CD1c-positive myeloid dendritic cell (primary cell): ENCODE results near the gene ESR1.

ENCODE experiments used
- DNase-seq: peaks from one replicate; pipeline ENCODE4 v3.0.0-alpha.2; 2016; ENCODE audit errors: extremely low spot score

Gene ESR1

DNA sequence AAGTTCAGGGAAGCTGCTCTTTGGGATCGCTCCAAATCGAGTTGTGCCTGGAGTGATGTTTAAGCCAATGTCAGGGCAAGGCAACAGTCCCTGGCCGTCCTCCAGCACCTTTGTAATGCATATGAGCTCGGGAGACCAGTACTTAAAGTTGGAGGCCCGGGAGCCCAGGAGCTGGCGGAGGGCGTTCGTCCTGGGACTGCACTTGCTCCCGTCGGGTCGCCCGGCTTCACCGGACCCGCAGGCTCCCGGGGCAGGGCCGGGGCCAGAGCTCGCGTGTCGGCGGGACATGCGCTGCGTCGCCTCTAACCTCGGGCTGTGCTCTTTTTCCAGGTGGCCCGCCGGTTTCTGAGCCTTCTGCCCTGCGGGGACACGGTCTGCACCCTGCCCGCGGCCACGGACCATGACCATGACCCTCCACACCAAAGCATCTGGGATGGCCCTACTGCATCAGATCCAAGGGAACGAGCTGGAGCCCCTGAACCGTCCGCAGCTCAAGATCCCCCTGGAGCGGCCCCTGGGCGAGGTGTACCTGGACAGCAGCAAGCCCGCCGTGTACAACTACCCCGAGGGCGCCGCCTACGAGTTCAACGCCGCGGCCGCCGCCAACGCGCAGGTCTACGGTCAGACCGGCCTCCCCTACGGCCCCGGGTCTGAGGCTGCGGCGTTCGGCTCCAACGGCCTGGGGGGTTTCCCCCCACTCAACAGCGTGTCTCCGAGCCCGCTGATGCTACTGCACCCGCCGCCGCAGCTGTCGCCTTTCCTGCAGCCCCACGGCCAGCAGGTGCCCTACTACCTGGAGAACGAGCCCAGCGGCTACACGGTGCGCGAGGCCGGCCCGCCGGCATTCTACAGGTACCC is at the start of gene ESR1:
TSS of gene ESR1 (plus strand) at position 170 of the 858 bp plus-strand sequence. CDS start at position 401, 231 bp downstream.
- DNase-seq = no peak

DNA sequence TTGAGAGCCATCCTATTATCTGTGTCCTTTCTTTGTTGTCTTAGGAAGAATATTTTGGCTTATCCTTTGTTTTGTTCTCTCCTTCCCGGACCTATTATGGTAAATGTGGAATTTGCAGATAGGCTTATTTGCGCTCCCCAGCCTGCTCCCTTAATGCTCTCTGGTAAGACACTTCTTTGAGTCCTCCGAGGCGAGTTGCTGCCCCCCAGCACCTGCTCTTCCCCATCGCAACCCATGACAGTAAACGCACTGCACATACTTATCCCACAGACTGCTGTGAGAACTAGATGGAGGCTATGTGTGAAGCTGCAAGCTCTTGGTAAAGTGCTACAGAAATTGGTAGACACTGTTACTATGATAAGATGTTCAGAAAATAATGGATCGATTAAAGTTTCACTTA is 47.0 kb upstream of the ESR1 start:
- no peak for DNase-seq

DNA sequence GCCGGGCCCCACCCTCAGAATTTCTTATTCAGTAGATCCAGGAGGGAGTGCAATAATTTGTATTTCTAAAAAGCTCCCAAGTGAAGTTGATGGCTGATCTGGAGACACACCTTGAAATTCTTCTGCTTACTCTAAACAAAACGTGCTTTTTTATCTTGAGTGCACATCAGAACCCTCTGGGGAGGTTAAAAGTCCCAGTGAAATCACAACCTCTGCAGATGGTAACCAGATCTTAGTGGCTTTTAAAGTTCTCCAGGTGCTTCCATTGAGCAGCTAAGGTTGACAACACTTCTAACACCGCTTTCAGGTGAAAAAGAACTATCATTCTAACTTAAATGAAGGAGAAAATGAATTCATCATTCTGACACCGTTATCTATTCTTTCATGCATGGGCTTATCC is 45.6 kb upstream of the ESR1 start:
- no peak for DNase-seq

DNA sequence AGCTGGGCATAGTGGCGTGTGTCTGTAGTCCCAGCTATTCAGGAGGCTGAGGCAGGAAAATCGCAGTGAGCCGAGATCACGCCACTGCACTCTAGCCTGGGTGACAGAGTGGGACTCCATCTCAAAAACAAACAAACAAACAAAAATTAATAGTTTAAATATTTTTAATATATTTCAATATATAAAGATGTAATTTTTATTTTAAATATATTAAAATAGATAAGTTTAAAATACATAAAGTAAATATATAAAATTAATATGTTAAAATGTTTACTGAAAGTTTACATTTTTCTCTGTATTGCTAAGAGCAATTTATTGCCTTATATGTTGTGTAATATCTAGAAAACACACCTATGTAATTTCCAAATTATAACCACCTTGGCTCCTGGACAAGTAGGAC is 44.7 kb upstream of the ESR1 start:
- DNase-seq = no peak

DNA sequence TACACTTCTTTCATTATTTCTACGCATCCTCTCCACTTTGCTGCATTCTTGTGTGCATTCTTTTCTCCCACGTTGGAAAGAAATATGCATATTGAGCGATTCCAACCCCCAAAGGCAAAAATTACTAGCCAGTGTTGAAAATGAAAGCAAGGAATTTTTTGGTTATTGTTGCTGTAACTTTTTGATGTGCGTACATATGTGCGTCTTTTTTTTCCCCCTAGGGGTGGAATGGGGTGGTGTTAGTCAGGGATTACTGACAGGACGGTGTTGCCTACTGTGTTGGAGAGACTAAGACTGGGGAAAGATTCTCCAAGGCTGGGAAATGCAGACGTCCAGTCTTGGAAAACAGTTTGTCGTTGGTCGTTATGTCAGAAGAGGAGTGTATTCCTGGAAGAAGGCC is 44.2 kb upstream of the ESR1 start:
- no peak for DNase-seq

DNA sequence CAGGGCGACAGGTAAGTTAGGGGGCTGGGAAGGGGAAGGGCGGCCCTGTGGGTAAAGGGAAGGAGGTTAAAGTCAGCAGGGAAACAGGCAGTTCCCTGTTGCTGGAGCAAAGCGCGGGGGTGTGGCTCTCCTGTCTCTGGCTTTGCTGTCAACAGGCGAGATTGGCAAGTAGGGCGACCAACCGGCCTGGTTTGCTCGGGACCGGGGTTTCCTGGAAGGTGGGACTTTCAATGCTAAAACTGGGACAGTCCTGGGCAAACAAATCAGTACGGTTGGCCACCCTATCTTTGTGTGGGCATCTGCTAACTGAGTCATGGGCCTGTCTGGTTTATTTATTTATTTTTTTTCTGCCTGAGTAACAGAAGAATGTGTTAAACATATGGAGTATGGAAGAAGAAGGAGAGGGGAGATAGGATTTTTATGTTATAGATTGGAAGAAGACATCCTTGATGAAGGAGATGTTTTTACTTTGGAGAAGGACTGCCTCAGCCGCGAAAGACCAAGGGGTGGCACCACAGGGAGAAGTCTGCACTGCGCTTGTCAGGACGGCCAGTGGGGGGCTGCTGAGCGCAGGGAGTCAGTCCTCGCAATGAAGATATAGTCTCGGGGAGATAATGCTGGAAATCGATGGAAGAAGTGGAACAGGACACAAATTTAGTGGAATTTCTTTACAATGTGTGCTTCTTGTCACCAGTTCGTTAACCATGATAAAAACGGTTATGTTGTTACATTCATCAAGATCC is 43.4 kb upstream of the ESR1 start:
- DNase-seq = peak; percentile 76

DNA sequence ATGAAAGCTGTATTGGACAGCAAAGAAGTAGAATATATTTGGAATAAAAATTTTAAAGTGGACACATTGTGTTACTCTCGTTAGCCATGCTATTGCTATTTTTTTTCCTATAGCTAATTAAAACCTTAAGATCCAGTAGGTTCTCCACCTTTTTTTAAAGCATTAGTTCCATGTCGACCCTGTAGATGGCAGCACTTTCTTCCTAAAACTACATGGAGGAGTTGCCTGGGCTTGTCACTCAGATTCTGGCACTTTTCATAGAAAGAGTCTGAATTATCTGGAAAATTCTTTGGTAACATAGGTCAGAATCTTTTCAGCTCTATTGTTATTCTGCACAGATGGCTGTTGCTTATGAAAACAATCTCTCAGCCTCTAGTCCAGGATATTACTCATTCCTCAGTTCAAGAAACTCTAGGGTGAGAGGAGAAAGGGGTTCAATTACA is 42.0 kb upstream of the ESR1 start:
- peak; percentile 72 for DNase-seq

DNA sequence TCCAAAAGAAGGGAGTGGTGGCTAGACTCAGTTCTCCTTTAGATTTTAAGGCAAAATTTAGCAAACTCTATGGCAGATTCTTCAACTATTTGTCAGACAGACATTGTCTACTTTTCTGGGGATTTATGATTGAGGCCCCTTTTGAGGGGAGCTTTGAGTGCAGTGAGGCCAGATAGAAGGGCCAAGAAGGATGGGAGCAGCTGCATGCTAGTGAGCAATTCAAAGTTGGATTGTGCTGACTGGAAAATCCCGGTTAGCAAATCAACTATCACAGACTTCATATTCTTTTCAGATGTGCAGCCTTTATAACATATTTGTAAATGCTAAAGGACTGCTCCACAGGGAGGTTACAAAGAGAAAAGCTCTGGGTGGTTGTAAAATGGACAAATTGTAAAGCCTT is 35.0 kb upstream of the ESR1 start:
- DNase-seq = no peak

DNA sequence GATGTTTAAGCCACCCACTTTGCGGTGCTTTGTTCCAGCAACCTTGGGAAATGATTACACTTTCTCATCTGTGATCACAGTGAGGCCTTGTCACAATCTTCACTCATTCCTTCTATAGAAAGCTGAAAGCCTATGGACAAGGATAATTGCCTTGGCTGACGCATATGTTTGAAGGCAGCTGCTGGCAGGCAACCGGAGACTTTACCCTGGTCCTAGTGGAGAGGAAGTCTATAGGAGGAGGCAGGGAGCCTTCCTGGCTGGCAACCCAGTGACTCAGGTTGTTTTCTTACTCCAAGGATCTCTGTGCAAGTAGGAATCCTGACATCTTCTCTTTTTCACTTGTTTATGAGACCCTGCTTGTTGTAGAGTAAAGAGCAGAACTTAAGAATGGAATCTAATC is 34.1 kb upstream of the ESR1 start:
- no peak for DNase-seq

DNA sequence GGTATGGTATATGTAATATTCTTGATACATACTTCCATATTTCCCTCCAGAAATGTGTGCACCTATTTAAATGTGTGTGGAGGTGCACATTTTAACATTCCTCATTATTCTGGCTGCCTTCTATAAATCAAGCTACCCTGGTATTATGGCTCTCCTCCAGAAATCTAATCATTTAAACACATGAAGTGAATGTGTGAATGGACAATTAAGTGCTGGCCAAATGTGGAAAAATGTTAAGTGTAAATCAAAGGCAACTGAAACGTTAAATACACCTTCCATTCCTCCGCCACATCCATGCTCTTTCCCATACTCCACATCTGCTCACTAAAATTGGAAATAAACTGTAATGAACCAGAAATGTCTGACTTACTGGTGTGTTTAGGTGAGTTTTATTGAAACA is 24.9 kb upstream of the ESR1 start:
- DNase-seq = no peak

DNA sequence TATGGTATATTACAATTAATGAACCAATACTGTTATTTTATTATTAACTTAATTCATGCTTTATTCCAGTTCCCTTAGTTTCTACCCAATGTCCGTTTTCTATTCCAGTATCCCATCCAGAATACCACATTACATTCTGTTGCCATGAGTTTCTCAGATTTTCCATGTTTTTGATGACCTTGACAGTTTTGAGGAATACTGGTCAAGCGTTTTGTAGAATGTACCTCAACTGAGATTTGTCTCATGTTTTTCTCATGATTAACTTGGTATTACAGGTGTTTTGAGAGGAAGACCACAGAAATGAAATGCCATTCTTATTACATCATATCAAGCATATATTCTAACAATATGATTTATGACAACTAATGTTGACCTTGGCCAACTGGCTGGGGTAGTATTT is 23.8 kb upstream of the ESR1 start:
- DNase-seq = no peak

DNA sequence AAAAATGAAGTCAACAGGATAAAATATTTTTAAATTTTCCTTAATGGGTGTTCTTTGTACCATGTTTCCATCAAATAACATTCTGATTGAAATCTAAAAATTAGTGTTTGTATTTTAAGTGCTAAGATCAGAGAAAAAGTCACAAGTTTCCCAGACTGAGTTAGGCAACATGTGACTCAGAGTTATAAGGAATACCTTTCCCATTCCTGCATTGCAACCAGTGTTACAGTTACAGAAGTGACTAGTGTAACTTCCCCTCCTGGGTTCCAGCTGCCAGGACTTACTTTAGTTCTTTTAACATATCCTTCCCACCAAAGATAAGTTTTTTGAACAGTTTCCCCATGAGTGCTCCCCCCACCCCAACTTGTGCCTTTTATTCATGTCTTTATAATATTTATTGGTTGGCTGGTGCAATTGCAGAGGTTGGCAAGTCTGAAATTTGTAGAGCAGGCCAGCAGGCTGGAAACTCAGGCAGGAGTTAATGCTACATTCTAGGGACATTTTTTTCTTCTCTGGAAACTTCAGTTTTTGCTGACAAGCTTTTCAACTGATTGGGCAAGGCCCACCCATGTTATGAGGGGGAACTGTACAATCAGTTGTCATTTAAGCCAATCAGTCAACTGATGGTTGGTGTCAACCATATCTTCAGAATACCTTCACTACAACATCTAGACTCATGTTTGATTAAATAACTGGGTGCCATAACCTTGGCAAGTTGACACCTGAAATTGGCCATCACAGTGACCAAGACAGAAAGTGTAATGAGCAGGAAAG is 22.9 kb upstream of the ESR1 start:
- peak; percentile 44 for DNase-seq

DNA sequence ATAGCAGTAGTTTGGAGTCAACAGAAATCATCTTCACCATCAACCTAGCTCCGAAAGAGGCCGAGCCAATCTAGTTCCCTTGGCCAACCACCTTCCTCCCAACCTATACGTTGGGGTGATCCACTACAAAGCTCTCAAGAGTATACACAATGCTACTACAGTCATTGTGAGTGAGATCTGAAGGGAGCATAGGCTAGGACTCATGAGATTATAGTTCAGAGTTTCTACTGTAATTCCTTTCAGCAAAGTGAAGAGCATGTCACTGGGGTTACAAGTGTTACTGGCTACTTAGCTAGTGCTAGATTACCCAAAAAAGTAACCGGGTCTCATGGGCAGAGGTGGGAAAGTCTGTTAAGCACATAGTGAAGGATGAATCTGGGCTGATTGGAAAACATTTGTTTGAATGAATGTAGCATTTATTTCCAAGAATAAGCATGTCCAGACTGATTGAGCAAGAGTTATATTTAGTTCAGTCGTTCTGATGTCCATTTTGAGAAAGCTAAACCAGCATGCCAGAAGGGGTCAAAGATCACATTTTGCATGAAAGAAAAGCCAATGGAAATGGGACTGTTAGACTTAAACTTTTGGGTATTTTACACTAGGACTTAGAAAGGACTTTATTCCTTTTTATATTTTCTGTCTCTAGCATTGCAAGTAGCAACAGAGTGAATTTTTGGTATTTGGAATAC is 10.5 kb upstream of the ESR1 start:
- DNase-seq = no peak

DNA sequence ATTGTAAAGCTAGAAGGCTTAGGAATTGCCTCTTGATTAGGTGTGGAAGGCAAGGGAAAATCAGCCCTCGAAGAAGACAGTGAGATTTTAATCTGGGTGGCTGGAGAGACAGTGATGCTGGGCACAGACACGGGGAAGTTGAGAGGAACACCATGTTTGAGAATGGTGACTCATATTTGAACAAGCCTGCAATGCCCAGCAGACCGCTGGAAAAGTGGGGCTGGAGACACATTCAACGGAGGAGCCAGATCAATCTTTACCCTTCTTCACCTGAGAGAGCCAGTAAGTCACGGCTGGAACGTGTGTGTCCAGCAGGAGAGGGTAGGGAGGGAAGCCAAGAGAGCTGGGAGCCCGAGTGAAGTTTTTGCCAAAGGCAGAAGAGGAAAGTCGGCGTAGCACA is 3.7 kb upstream of the ESR1 start:
- no peak for DNase-seq

DNA sequence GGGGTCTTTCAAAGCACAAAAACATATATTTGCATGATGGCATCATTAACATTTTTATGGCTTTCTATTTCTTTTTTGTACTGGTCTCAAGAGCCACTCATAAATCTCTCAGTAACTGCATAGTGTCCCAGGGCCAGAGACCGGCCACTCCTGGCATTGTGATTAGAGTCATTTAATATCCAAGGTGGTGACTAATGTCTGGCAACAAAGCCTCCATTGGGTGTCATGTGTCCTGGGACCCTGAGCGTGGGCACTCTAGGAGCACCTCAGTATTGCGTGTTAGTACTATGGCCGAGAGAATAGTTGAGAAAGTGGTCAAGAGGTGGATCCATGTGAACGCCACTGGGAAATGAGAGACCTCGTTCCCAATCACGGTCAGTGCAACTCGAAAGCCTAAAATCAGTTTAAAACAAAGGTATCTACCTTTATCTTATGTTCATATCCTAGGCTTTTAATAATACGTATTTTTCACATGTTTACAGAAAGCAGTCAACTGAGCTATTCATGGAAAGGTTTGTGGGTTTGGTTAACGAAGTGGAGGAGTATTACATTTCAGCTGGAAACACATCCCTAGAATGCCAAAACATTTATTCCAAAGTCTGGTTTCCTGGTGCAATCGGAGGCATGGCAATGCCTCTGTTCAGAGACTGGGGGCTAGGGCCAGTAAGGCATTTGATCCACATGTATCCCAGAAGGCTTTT is 2.7 kb upstream of the ESR1 start:
- no peak for DNase-seq

DNA sequence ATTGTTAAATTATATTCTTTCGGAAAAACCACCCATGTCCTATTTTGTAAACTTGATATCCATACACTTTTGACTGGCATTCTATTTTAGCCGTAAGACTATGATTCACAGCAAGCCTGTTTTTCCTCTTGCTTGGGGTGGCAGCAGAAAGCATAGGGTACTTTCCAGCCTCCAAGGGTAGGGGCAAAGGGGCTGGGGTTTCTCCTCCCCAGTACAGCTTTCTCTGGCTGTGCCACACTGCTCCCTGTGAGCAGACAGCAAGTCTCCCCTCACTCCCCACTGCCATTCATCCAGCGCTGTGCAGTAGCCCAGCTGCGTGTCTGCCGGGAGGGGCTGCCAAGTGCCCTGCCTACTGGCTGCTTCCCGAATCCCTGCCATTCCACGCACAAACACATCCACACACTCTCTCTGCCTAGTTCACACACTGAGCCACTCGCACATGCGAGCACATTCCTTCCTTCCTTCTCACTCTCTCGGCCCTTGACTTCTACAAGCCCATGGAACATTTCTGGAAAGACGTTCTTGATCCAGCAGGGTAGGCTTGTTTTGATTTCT is 2.1 kb upstream of the ESR1 start:
- no peak for DNase-seq

DNA sequence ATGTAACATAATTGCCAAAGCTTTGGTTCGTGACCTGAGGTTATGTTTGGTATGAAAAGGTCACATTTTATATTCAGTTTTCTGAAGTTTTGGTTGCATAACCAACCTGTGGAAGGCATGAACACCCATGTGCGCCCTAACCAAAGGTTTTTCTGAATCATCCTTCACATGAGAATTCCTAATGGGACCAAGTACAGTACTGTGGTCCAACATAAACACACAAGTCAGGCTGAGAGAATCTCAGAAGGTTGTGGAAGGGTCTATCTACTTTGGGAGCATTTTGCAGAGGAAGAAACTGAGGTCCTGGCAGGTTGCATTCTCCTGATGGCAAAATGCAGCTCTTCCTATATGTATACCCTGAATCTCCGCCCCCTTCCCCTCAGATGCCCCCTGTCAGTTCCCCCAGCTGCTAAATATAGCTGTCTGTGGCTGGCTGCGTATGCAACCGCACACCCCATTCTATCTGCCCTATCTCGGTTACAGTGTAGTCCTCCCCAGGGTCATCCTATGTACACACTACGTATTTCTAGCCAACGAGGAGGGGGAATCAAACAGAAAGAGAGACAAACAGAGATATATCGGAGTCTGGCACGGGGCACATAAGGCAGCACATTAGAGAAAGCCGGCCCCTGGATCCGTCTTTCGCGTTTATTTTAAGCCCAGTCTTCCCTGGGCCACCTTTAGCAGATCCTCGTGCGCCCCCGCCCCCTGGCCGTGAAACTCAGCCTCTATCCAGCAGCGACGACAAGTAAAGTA is 547 bp upstream of the ESR1 start:
- DNase-seq = no peak

DNA sequence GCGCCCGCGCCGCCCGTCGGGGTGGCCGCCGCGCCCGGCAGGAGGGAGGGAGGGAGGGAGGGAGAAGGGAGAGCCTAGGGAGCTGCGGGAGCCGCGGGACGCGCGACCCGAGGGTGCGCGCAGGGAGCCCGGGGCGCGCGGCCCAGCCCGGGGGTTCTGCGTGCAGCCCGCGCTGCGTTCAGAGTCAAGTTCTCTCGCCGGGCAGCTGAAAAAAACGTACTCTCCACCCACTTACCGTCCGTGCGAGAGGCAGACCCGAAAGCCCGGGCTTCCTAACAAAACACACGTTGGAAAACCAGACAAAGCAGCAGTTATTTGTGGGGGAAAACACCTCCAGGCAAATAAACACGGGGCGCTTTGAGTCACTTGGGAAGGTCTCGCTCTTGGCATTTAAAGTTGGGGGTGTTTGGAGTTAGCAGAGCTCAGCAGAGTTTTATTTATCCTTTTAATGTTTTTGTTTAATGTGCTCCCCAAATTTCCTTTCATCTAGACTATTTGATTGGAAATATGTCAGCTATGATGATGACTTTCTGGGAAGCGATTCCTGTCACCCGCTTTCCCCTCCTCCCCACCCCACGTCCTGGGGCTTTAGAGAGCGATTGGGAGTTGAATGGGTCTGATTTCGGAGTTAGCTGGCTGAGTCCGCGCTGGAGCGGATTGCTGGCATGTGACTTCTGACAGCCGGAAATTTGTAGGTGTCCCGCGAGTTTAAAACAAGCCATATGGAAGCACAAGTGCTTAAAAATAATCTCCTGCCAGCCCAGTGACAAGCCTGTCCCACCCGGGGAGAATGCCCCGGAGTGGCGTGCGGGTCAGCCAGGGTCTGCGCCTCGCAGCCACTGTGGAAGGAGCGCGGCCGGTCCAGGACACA is 1.1 kb downstream of the ESR1 start:
- peak; percentile 28 for DNase-seq

DNA sequence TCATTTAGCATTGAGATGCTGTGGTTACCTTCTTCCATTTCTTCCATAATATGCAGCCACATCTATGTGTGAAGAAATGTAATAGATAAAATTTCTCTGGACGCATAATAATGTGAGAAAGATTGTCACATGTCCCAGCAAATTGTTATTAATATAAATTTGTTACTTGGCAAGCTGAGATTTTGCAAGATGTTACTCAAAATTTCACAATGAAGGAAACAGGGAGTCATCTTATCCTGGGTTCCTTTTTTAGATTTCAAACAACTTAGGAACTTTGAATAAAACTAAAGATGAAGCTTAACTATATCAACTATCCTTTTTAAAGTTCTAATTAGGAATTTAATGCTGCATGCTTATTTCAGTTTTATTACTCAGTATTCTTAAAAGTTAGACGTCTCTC is 3.6 kb downstream of the ESR1 start:
- DNase-seq = peak; percentile 33
